ENCODE measurements around the gene SSC4D. TPM values are rescaled to one million over a fixed set of nuclear protein-coding genes. Genes with fewer than 3 reads are reported as not detected.
"Not testable (repeated sequence)": the region's sequence is repeated elsewhere in the genome, so short reads cannot be mapped to it uniquely, and the experiment has no call there.

SSC4D gene
- total and polyA plus RNA-seq, 2 experiments from 2014 or later, result 4.9 to 11.4 TPM

GRCh38 chr7:76425558-76425957 is 16.1 kb upstream of the SSC4D start:
- H3K36me3 ChIP-seq (ENCODE audit: insufficient read depth); H3K27me3 Mint-ChIP-seq (ENCODE audit: insufficient read depth, low read depth, poor library complexity); H3F3A ChIP-seq (replicated peaks; ENCODE audit: low read depth); H3K4me3 Mint-ChIP-seq; H3K27me3 ChIP-seq (ENCODE audit: insufficient read depth); ATAC-seq; H3K27ac Mint-ChIP-seq; H3K36me3 Mint-ChIP-seq (ENCODE audit: low read depth); H2AFZ ChIP-seq; H3K79me2 ChIP-seq (replicated peaks; ENCODE audit: insufficient read depth); H3K9me2 ChIP-seq (ENCODE audit: insufficient read depth); H4K20me1 ChIP-seq (replicated peaks; ENCODE audit: insufficient read depth); H3K4me2 ChIP-seq; H3K9me3 Mint-ChIP-seq; DNase-seq (ENCODE audit: low spot score); H3K4me3 ChIP-seq; H3K27ac ChIP-seq (ENCODE audit: low read depth): not testable (repeated sequence)
- H3K4me1 Mint-ChIP-seq, result peaks cover 26% of the 10 kb centered on the region
- peaks cover 16% of the 10 kb centered on the region for H3K4me1 ChIP-seq (ENCODE audit: insufficient read depth)

- no peaks in the 10 kb centered on the region for H4K20me1 ChIP-seq (replicated peaks; ENCODE audit: insufficient read depth)
- DNase-seq (ENCODE audit: low spot score) (no peak), ATAC-seq (no peak)
- H3K4me3 ChIP-seq, result no peak overlapping the region
- peaks cover 26% of the 10 kb centered on the region for H3K4me1 Mint-ChIP-seq
- H3K27ac Mint-ChIP-seq, result no peak overlapping the region
- H3K9me3 Mint-ChIP-seq, result peaks cover 3% of the 10 kb centered on the region; the same call in 2 of the 3 replicates
- H3F3A ChIP-seq (replicated peaks; ENCODE audit: low read depth), result 0 out of 2 replicates have a peak, but pooled peaks cover 1% of the 10 kb centered on the region
- peaks cover 16% of the 10 kb centered on the region for H3K4me1 ChIP-seq (ENCODE audit: insufficient read depth)
- TF ChIP-seq ETS1 (IDR thresholded peaks at IDR 0.05) (no peak), NANOG (IDR thresholded peaks at IDR 0.05; ENCODE audit: borderline replicate concordance) (no peak), EZH2 (IDR thresholded peaks at IDR 0.05; ENCODE audit: low read depth, unreplicated experiment) (no peak), POLR2AphosphoS5 (IDR thresholded peaks at IDR 0.05; ENCODE audit: low read depth) (no peak), JUNB (IDR thresholded peaks at IDR 0.05; ENCODE audit: unreplicated experiment) (no peak), ZNF331 (CRISPR knock-in tag; IDR thresholded peaks at IDR 0.05; ENCODE audit: low read depth) (no peak), EZH2phosphoT487 (IDR thresholded peaks at IDR 0.05; ENCODE audit: unreplicated experiment) (no peak), ZNF462 (CRISPR knock-in tag; IDR thresholded peaks at IDR 0.05) (no peak)
- no peak overlapping the region for H2AFZ ChIP-seq
- H3K27me3 Mint-ChIP-seq (ENCODE audit: insufficient read depth, low read depth, poor library complexity), result peaks cover 10% of the 10 kb centered on the region
- H3K4me3 Mint-ChIP-seq, result no peak overlapping the region
- no peaks in the 10 kb centered on the region for H3K9me2 ChIP-seq (ENCODE audit: insufficient read depth)
- no peaks in the 10 kb centered on the region for H3K36me3 Mint-ChIP-seq (ENCODE audit: low read depth)
- H3K27me3 ChIP-seq (ENCODE audit: insufficient read depth), result no peaks in the 10 kb centered on the region
- H3K27ac ChIP-seq (ENCODE audit: low read depth), result no peak overlapping the region
- no peaks in the 10 kb centered on the region for H3K36me3 ChIP-seq (ENCODE audit: insufficient read depth)
- H3K4me2 ChIP-seq, result no peak overlapping the region
- H3K79me2 ChIP-seq (replicated peaks; ENCODE audit: insufficient read depth), result no peaks in the 10 kb centered on the region
Observed at GRCh38 chr7:76425156-76425555, 15.7 kb upstream of the SSC4D start.
